Chondrocyte (in vitro differentiated cells): ENCODE measurements around the gene C19orf25. TPM values are rescaled to one million over a fixed set of nuclear protein-coding genes. Genes with fewer than 3 reads are reported as not detected.

Experiments used
- DNase-seq: peaks from one replicate; pipeline ENCODE4 v3.0.0; 2021; ENCODE audit warnings: mixed read lengths, low spot score
- H3K27ac Mint-ChIP-seq: one replicate; pipeline ENCODE4 v1.8.0; 2021; ENCODE audit warnings: mild to moderate bottlenecking, moderate library complexity, mixed read lengths; ENCODE audit not compliant: unreplicated experiment
- H3K27me3 Mint-ChIP-seq: 2 replicates; pipeline ENCODE4 v1.8.0; 2021; ENCODE audit warnings: low read depth, mixed read lengths
- H3K36me3 Mint-ChIP-seq: 2 replicates; pipeline ENCODE4 v1.8.0; 2021; ENCODE audit warnings: low read depth, mixed read lengths
- H3K4me1 Mint-ChIP-seq: 2 replicates; pipeline ENCODE4 v1.8.0; 2021; ENCODE audit warnings: low read depth, mild to moderate bottlenecking, mixed read lengths
- H3K4me3 Mint-ChIP-seq: one replicate; pipeline ENCODE4 v1.8.0; 2021; ENCODE audit warnings: mild to moderate bottlenecking, moderate library complexity, mixed read lengths; ENCODE audit not compliant: unreplicated experiment
- H3K9me3 Mint-ChIP-seq: 2 replicates; pipeline ENCODE4 v1.8.0; 2021; ENCODE audit warnings: low read depth, mixed read lengths
- total RNA-seq: library from RNA; stranded (reverse); gene quantifications from 3 replicates; pipeline ENCODE4 v1.2.1, GENCODE V29; 2021
- TF ChIP-seq, protein P1 (sequence below): fragments of 200-600 bp; sonication (generic); IDR thresholded peaks from 2 replicates; pipeline ENCODE4 v1.5.0; 2021; ENCODE audit warnings: antibody characterized with exemption, mild to moderate bottlenecking, moderate library complexity

Gene C19orf25
- total RNA-seq, 1 donor from 2014 or later = 23.3 TPM

DNA sequence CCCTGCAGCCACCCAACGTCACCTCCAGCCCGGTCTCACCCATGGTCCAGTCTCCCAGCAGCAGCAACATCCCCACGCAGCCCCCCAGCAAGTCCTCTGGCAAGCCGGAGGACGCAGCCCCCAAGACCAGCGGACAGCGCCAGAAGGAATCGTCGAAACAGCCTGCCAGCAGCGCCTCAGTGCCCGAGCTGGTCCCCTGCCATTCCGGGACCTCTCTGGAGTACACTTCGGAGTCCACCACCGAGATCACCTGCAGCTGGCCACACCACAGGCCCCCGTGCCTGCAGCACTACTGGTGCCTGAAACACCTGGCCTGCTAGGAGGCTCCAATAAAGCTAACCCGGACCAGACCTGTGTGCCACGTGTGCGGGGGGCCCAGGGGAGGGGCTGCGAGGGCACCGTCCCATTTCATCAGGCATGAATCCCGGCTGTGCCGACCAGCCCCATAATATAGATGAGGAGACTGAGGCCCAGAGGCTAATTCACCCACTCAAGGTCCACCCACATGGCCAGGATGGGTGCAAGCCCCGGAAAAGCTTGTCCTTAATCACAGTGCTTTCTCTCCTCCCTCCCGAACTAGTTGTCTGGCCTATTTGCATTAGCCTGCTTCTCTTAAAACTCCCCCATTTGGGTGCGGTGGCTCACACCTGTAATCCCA is 18.7 kb upstream of the C19orf25 start:
- Mint-ChIP-seq H3K36me3 (no peaks in the 10 kb centered on the region), H3K9me3 (no peaks in the 10 kb centered on the region), H3K4me3 (no peak overlapping the region), H3K27ac (no peak overlapping the region), H3K27me3 (no peaks in the 10 kb centered on the region), H3K4me1 (no peaks in the 10 kb centered on the region)
- TF ChIP-seq, protein P1, sequence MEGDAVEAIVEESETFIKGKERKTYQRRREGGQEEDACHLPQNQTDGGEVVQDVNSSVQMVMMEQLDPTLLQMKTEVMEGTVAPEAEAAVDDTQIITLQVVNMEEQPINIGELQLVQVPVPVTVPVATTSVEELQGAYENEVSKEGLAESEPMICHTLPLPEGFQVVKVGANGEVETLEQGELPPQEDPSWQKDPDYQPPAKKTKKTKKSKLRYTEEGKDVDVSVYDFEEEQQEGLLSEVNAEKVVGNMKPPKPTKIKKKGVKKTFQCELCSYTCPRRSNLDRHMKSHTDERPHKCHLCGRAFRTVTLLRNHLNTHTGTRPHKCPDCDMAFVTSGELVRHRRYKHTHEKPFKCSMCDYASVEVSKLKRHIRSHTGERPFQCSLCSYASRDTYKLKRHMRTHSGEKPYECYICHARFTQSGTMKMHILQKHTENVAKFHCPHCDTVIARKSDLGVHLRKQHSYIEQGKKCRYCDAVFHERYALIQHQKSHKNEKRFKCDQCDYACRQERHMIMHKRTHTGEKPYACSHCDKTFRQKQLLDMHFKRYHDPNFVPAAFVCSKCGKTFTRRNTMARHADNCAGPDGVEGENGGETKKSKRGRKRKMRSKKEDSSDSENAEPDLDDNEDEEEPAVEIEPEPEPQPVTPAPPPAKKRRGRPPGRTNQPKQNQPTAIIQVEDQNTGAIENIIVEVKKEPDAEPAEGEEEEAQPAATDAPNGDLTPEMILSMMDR = no peak
- DNase-seq = no peak

DNA sequence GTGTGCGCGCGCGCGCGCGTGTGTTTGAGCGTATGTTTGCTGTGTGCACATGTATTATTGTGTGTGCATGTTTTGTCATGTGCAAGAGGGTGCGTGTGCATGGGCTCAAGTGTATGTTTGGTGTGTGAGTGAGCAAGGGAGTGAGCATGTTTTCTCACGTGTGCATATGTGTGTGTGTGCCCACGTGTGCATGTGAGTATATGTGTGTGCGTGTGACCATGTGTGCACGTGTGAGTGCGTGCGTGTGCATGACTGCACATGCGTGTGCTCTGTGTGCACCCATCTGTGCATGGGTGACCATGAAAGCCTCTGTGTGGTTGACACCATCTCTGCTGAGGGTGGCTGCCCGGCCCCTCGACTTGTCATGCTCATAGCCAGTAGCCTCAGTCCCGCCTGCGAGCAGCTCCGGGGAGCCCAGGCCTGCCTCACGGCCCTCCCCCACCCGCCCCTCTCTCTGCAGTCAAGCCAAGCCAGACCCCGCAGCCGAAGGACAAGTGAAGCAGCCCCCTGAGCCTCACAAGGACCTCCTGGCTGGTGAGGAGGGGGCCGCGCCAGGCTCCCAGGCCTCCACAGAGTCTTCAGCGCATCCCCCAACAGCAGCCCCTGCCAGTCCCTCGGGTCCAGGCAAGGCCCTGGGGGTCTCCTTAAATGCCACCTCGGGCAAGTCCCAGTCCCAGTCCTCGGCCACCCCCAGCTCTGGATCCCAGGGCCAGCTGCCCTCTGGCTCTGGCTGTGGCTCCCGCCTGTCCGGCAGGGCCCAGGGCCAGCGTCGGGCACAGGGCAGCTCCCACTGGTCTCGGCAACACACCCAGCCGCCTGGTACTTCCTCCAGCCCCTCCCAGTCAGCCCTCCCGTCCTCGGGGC is 17.9 kb upstream of the C19orf25 start:
- H3K36me3 Mint-ChIP-seq = no peaks in the 10 kb centered on the region
- H3K4me1 Mint-ChIP-seq = no peaks in the 10 kb centered on the region
- H3K9me3 Mint-ChIP-seq = no peaks in the 10 kb centered on the region
- no peak overlapping the region for H3K4me3 Mint-ChIP-seq
- no peak overlapping the region for H3K27ac Mint-ChIP-seq
- TF ChIP-seq, protein P1 = no peak
- DNase-seq = no peak
- H3K27me3 Mint-ChIP-seq = peaks cover under 1% of the 10 kb centered on the region

DNA sequence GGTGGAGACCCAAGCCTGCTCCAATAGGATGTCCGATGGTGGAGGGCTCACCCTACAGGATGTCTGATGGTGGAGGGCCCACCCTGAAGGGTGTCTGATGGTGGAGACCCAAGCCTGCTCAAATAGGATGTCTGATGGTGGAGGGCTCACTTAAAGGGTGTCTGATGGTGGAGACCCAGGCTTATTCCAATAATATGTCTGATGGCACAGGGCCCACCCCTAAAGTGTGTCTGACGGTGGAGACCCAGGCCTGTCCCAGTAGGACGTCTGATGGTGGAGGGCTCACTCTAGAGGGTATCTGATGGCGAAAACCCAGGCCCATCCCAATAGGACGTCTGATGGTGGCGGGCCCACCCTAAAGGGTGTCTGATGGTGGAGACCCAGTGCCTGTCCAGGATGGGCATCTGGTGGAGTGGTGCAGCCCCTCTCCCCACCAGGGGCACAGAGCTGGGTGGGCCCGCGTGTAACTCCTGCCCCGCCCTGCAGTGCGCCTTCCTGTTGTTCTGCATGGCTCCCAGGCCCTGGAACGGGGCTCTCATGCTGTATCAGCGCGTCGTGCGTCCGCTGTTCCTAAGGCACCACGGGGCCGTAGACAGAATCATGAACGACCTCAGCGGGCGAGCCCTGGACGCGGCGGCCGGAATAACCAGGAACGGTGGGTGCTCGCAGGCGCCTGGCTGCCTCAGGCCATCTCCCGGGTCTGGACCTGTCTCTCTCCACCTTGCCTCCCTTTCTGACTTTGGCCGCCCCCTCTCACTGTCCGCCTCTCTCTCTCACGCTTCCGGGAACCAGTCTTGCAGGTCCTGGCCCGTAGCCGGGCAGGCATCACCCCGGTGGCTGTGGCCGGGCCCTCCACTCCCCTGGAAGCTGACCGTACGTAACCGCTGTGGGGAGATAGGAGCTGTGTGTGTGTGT is 17.0 kb upstream of the C19orf25 start:
- no peak overlapping the region for H3K4me3 Mint-ChIP-seq

DNA sequence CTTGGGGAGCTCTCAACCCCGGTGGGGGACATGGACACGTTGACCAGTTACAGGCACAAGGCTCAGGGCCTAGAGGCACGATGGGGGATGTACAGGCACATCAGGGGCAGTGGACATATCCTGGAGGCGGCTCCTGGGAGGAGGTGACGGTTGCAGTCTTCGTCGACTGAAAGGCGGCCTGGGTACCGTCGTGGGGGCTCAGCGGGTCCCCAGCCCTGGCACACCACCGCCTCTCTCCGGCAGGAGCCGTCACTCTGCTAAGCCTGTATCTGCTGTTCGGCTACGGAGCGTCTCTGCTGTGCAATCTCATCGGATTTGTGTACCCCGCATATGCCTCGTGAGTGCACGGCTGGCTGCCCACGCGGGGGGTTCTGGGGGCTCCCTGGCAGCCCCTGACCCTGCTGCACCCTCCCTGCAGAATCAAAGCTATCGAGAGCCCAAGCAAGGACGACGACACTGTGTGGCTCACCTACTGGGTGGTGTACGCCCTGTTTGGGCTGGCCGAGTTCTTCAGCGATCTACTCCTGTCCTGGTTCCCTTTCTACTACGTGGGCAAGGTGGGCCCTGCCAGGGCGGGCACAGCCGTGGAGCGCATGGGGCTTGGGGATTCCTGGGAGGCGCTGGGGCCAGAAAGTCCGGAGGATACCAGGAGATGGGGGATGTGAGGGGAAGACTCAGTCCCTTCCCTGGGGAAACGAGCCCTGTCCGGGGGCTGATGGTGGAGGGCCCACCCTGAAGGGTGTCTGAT is 16.2 kb upstream of the C19orf25 start:
- no peaks in the 10 kb centered on the region for H3K4me1 Mint-ChIP-seq
- H3K36me3 Mint-ChIP-seq = no peaks in the 10 kb centered on the region
- H3K27ac Mint-ChIP-seq = peak overlapping the region; percentile 27
- no peaks in the 10 kb centered on the region for H3K9me3 Mint-ChIP-seq
- peaks cover 4% of the 10 kb centered on the region for H3K27me3 Mint-ChIP-seq
- TF ChIP-seq, protein P1 = no peak
- no peak for DNase-seq
- H3K4me3 Mint-ChIP-seq = no peak overlapping the region

More for the DNA sequence above, 17.0 kb upstream of the C19orf25 start:
- Mint-ChIP-seq H3K27ac (no peak overlapping the region), H3K4me1 (no peaks in the 10 kb centered on the region), H3K9me3 (no peaks in the 10 kb centered on the region), H3K36me3 (no peaks in the 10 kb centered on the region), H3K27me3 (peaks cover 4% of the 10 kb centered on the region)
- no peak for DNase-seq
- TF ChIP-seq, protein P1 = no peak
